HG02759 (cell line): Measurements from ENCODE around the gene STK39.
A peak's percentile ranks its signal among the peaks of the same experiment; 100 is the strongest.

ENCODE experiments used
- ATAC-seq: cut with Tn5 transposase; IDR thresholded peaks from one replicate; pipeline ENCODE4 v1.9.1; 2021; ENCODE audit warnings: mild to moderate bottlenecking, moderate library complexity; ENCODE audit not compliant: unreplicated experiment

The STK39 gene

GRCh38 chr2:168210895-168211570, 36.4 kb downstream of the STK39 start:
- ATAC-seq: peak; percentile 42

- ATAC-seq: no peak
These were observed 37.0 kb downstream of the STK39 start for GRCh38 chr2:168210216-168210894.

GRCh38 chr2:168208652-168209051, 38.7 kb downstream of the STK39 start:
- no peak for ATAC-seq

GRCh38 chr2:168207851-168208250, 39.5 kb downstream of the STK39 start:
- no peak for ATAC-seq

- ATAC-seq: no peak
These were observed 43.4 kb downstream of the STK39 start for GRCh38 chr2:168203762-168204693.

GRCh38 chr2:168201584-168202116, 45.7 kb downstream of the STK39 start:
- ATAC-seq: no peak

GRCh38 chr2:168200930-168201583, 46.3 kb downstream of the STK39 start:
- ATAC-seq: no peak

GRCh38 chr2:168198476-168199207, 48.8 kb downstream of the STK39 start:
- ATAC-seq: no peak

GRCh38 chr2:168196764-168197180, 50.6 kb downstream of the STK39 start:
- ATAC-seq: no peak

- peak; percentile 92 for ATAC-seq
These were observed 52.4 kb downstream of the STK39 start for GRCh38 chr2:168194784-168195522.

- no peak for ATAC-seq
These were observed 54.4 kb downstream of the STK39 start for GRCh38 chr2:168192839-168193616.

- no peak for ATAC-seq
These were observed 55.2 kb downstream of the STK39 start for GRCh38 chr2:168191955-168192785.

- no peak for ATAC-seq
These were observed 56.6 kb downstream of the STK39 start for GRCh38 chr2:168190590-168191336.

- ATAC-seq: no peak
These were observed 57.4 kb downstream of the STK39 start for GRCh38 chr2:168189835-168190569.

- ATAC-seq: no peak
These were observed 59.4 kb downstream of the STK39 start for GRCh38 chr2:168188002-168188401.

GRCh38 chr2:168186452-168186851, 60.9 kb downstream of the STK39 start:
- no peak for ATAC-seq
